Endodermal cell (in vitro differentiated cells): ENCODE results near the gene MAPK7. TPM values are rescaled to one million over a fixed set of nuclear protein-coding genes. Genes with fewer than 3 reads are reported as not detected.

Experiments used
- DNase-seq: peaks from one replicate; pipeline ENCODE4 v3.0.0-alpha.2; 2017
- H3K27ac ChIP-seq: 2 replicates; pipeline ENCODE4 v1.5.1; 2013; ENCODE audit warnings: mild to moderate bottlenecking, low read depth, low read length, moderate library complexity
- H3K27me3 ChIP-seq: 2 replicates; pipeline ENCODE4 v1.6.1; 2013; ENCODE audit warnings: mild to moderate bottlenecking, low read length, moderate library complexity; ENCODE audit not compliant: insufficient read depth, control insufficient read depth, poor library complexity, severe bottlenecking
- H3K36me3 ChIP-seq: 2 replicates; pipeline ENCODE4 v1.7.0; 2013; ENCODE audit warnings: mild to moderate bottlenecking, low read length, moderate library complexity; ENCODE audit not compliant: control insufficient read depth, insufficient read depth
- H3K4me1 ChIP-seq: one replicate; pipeline ENCODE4 v1.7.0; 2013; ENCODE audit warnings: low read length; ENCODE audit not compliant: control insufficient read depth, insufficient read depth
- H3K4me3 ChIP-seq: 2 replicates; pipeline ENCODE4 v1.5.1; 2013; ENCODE audit warnings: mild to moderate bottlenecking, low read length, moderate library complexity
- H3K9ac ChIP-seq: 2 replicates; pipeline ENCODE4 v1.6.1; 2013; ENCODE audit warnings: mild to moderate bottlenecking, low read length, moderate library complexity; ENCODE audit not compliant: poor library complexity, severe bottlenecking; ENCODE audit errors: extremely low read depth
- H3K9me3 ChIP-seq: 2 replicates; pipeline ENCODE4 v1.6.1; 2013; ENCODE audit warnings: mild to moderate bottlenecking, low read length, moderate library complexity; ENCODE audit not compliant: control insufficient read depth
- H3K27ac Mint-ChIP-seq: 2 replicates; pipeline ENCODE4 v1.8.0; 2020; ENCODE audit warnings: mixed read lengths
- H3K27me3 Mint-ChIP-seq: 2 replicates; pipeline ENCODE4 v1.8.0; 2021; ENCODE audit warnings: mild to moderate bottlenecking, mixed read lengths; ENCODE audit not compliant: insufficient read depth
- H3K36me3 Mint-ChIP-seq: 2 replicates; pipeline ENCODE4 v1.8.0; 2020; ENCODE audit warnings: low read depth, mixed read lengths
- H3K4me1 Mint-ChIP-seq: 2 replicates; pipeline ENCODE4 v1.8.0; 2020; ENCODE audit warnings: mixed read lengths
- H3K4me3 Mint-ChIP-seq: 2 replicates; pipeline ENCODE4 v1.8.0; 2020; ENCODE audit warnings: mild to moderate bottlenecking, moderate library complexity, mixed read lengths
- H3K9me3 Mint-ChIP-seq: 2 replicates; pipeline ENCODE4 v1.8.0; 2020; ENCODE audit warnings: mild to moderate bottlenecking, mixed read lengths
- WGBS, 2 experiments: methylation state at CpG; one replicate each; pipeline versions ENCODE4 v1.1.5 to v1.1.7; 2013; ENCODE audit warnings: missing lambda C conversion rate in 2 of 2, mixed read lengths in 1 of 2; ENCODE audit not compliant: insufficient coverage in 1 of 2, insufficient read length in 1 of 2; 5-methylcytosine and 5-hydroxymethylcytosine counted together
- total RNA-seq, 2 donors: library from RNA; stranded (reverse); fragmentation: NEBNext Ultra II Directional in 1 of 2; extraction: Animal tissue kit (Norgen Biotek cat#: 25700) in 1 of 2; gene quantifications; 2 replicates in 1 of 2; 3 replicates in 1 of 2; pipeline ENCODE4 v1.2.1, GENCODE V29; 2021
- TF ChIP-seq, protein P1 (sequence below): fragments of 200-600 bp; sonication (generic); conservative IDR thresholded peaks from 2 replicates; pipeline ENCODE4 v1.5.0; 2021; ENCODE audit warnings: antibody characterized with exemption, mild to moderate bottlenecking

The MAPK7 gene
- total RNA-seq, 2 donors from 2014 or later, result 33.3 to 53.4 TPM

DNA sequence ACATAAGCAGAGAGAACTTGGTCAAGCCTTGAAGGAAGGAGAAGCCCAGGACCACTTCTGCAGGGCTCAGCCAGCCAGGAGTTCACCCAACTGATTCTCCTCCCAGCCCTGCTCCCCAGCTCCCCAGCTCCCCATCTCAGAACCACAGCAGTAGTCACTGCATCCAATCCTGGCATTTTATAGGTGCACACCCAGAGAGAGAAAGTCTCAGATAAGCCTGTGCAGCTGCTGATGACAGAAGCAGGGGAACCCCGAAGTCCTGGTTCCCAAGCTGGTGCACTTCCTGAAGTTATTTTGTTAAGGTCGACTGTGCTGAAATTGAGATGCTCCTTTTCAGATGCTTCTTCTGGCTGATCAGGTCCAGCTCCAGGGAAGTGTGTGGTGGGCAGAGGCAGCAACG lies 39.3 kb downstream of the MAPK7 start:
- Histone ChIP-seq H3K27me3 (no peaks in the 10 kb centered on the region), H3K9me3 (peaks cover 3% of the 10 kb centered on the region), H3K27ac (no peak overlapping the region), H3K4me3 (no peak overlapping the region), H3K36me3 (no peaks in the 10 kb centered on the region), H3K9ac (no peak overlapping the region), H3K4me1 (no peaks in the 10 kb centered on the region)
- 89 to 95% methylated on average over 3 of the region's 3 CpGs for WGBS, 2 experiments
- H3K4me1 Mint-ChIP-seq, result peaks cover 6% of the 10 kb centered on the region
- no peak overlapping the region for H3K27ac Mint-ChIP-seq
- TF ChIP-seq, protein P1, sequence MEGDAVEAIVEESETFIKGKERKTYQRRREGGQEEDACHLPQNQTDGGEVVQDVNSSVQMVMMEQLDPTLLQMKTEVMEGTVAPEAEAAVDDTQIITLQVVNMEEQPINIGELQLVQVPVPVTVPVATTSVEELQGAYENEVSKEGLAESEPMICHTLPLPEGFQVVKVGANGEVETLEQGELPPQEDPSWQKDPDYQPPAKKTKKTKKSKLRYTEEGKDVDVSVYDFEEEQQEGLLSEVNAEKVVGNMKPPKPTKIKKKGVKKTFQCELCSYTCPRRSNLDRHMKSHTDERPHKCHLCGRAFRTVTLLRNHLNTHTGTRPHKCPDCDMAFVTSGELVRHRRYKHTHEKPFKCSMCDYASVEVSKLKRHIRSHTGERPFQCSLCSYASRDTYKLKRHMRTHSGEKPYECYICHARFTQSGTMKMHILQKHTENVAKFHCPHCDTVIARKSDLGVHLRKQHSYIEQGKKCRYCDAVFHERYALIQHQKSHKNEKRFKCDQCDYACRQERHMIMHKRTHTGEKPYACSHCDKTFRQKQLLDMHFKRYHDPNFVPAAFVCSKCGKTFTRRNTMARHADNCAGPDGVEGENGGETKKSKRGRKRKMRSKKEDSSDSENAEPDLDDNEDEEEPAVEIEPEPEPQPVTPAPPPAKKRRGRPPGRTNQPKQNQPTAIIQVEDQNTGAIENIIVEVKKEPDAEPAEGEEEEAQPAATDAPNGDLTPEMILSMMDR, result no peak
- DNase-seq, result peak; percentile 31
- no peaks in the 10 kb centered on the region for H3K36me3 Mint-ChIP-seq
- no peak overlapping the region for H3K4me3 Mint-ChIP-seq
- H3K27me3 Mint-ChIP-seq, result peaks cover 5% of the 10 kb centered on the region
- H3K9me3 Mint-ChIP-seq, result no peaks in the 10 kb centered on the region

DNA sequence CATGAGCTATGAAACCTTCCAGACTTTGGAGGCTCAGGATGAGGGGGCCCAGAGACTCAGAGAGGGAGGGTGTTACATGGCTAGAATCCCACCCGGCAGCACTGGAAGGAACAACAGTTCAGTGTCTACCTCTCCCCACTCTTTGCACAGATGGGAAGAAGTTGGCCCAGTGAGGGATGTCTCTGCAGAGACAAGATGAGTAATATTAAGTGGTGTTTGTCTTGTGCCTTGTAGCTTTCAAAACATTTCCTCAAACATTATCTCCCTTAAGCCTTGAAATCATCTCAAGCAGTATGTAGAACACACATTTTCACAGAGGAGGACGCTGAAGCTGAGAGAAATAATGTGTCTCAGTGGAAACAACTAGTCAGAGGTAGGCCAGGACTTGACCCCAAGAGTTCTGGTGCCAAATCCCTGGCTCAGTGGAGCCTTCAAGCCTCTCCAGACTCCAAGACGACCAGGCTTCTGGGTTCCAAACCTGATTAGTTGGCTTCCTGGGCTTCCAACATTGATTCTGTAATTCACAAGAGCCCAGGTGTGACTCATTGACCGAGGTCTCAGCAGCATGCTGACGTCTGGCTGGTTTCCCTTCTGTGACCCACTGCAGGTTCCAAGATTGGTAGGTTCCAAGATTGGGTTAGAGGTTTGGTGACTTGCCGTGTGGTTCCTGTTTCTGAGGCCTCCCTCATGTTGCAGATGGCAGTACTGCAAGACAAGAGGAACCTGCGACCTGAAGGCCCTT lies 40.1 kb downstream of the MAPK7 start:
- Mint-ChIP-seq H3K9me3 (no peaks in the 10 kb centered on the region), H3K4me1 (peaks cover 6% of the 10 kb centered on the region), H3K4me3 (no peak overlapping the region), H3K27ac (no peak overlapping the region), H3K27me3 (peaks cover 5% of the 10 kb centered on the region), H3K36me3 (no peaks in the 10 kb centered on the region)
- H3K27me3 ChIP-seq, result no peaks in the 10 kb centered on the region
- no peak overlapping the region for H3K27ac ChIP-seq
- H3K9ac ChIP-seq, result no peak overlapping the region
- H3K4me1 ChIP-seq, result no peaks in the 10 kb centered on the region
- TF ChIP-seq, protein P1, result peak; percentile 40
- no peak overlapping the region for H3K4me3 ChIP-seq
- H3K9me3 ChIP-seq, result peaks cover 3% of the 10 kb centered on the region
- WGBS, 2 experiments, result 89 to 94% methylated on average over 7 of the region's 7 CpGs
- peak; percentile 67 for DNase-seq
- H3K36me3 ChIP-seq, result no peaks in the 10 kb centered on the region

DNA sequence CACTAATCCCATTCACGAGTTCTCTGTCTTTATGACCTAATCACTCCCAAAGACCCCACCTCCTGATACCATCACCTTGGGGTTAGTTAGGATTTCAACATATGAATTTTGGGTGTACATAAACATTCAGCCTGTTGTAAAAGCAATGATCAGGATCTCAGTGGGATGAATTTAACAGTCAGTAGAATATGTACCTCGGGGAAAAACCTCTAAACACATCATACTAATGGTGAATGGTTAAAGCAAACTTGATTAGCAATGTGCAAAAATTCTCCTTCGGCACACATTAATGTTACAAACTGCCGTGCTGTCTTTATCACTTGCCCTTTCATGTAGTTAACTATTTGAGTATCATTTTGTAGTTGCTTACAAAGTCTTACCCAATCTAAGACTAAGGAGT lies 42.9 kb downstream of the MAPK7 start:
- Histone ChIP-seq H3K4me1 (no peaks in the 10 kb centered on the region), H3K9ac (no peak overlapping the region), H3K27me3 (no peaks in the 10 kb centered on the region), H3K4me3 (no peak overlapping the region), H3K9me3 (peaks cover 3% of the 10 kb centered on the region), H3K27ac (no peak overlapping the region), H3K36me3 (no peaks in the 10 kb centered on the region)
- WGBS, 2 experiments, result 86 to 100% methylated on average over 2 to 3 of the region's 4 CpGs
- Mint-ChIP-seq H3K36me3 (no peaks in the 10 kb centered on the region), H3K27me3 (peaks cover 5% of the 10 kb centered on the region), H3K4me3 (no peak overlapping the region), H3K9me3 (no peaks in the 10 kb centered on the region), H3K4me1 (peaks cover 17% of the 10 kb centered on the region), H3K27ac (no peak overlapping the region)
- DNase-seq, result no peak
- TF ChIP-seq, protein P1, result no peak
